Fibroblast of the aortic adventitia (primary cell): ENCODE measurements around the gene GP1BA. TPM values are rescaled to one million over a fixed set of nuclear protein-coding genes. Genes with fewer than 3 reads are reported as not detected.

Experiments
- DNase-seq: peaks from one replicate; pipeline ENCODE4 v3.0.0-alpha.2; 2010; ENCODE audit warnings: low read depth
- H3K4me3 ChIP-seq: 2 replicates; pipeline ENCODE4 v1.5.1; 2011; ENCODE audit warnings: low read depth, mild to moderate bottlenecking, control low read depth, low read length, moderate library complexity
- CTCF ChIP-seq: IDR thresholded peaks from 2 replicates; pipeline ENCODE4 v1.5.1; 2011; ENCODE audit warnings: mild to moderate bottlenecking, low read length, control low read depth, inconsistent platforms; ENCODE audit not compliant: insufficient read depth
- small RNA-seq: library from RNA; depleted of rRNA; stranded (forward); fragments of <200 nt; gene quantifications from one replicate; pipeline ENCODE3, GENCODE V24; 2012
- total RNA-seq: library from RNA; depleted of rRNA; stranded (reverse); fragments of >200 nt; gene quantifications from 2 replicates; pipeline ENCODE4 v1.2.3, GENCODE V29; 2012; ENCODE audit warnings: low replicate concordance

Gene GP1BA
- total RNA-seq, 1 donor, result not detected

DNA sequence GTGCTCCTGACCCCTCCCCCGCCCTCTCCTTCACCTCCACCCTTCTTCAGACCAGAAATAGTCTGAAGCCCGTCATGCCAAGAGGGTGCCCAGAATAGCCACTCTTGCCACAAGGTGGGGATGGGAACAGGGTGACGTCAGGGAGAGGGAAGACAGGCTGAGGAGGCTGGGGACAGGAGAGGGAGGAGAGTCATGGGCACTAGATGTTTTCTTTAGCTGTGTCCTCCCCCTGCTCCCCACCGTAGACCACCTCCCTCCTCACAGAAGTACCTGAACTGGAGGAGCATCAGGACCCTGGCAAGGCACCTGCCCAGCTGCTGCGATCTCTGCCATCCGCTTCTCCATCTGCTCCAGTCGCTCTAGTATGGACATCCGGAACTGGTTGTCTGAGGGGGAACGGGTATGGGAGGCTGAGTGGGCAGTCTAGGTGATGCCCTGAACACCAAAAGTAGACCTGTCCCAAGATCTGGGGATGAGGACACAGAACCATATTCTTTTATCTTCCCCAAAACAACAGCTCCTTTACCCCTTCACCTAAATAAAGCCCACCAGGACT is 42.1 kb downstream of the GP1BA start:
- H3K4me3 ChIP-seq, result no peak overlapping the region
- DNase-seq, result no peak
- no peak for TF ChIP-seq CTCF

DNA sequence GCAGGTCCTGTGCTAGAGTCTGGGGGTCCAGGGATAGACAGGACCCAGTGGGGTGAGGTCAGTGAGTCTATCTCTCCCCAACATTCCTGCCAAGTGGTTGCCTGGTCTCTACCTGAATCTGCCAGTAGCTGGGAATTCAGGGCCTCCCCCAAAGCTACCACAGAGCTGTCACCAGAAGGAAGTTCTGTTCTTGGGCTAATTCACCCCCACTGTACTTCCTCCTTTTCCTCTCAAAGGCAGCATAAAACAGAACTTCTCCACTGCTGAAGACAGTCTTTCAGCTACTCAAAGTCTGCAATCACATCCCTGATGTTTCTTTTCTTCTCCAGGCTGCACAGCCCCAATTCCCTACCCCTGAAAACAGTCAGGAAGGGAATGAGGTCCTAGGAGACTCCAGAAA is 46.6 kb downstream of the GP1BA start:
- no peak for TF ChIP-seq CTCF
- H3K4me3 ChIP-seq, result no peak overlapping the region
- DNase-seq, result no peak

DNA sequence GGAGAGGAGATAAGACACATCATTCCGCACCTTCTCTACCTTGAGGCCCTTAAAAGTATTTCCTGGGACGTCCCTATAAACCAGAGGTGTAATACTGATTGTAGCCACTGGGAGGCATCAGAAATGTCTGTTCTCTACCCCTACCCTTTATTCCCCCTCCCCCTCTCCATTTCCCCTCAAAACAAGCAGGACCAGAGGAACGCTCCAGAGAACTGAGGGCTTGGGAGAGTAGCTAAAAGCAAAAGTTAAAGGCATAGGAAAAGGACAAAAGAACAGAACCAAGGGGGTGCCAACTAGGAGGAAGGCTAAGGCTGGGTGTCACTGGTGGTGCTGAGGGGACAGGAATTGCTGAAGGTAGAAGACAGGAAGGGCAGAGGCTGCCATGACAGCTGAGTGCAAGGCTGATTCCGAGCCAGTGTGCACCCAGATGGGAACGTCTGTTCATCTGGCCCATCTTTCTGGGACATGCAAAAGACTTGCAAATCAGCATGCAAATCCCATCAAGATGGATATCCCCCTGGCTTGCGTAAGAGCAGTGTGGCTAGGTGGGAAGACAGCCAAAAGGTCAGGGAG is 48.7 kb downstream of the GP1BA start:
- H3K4me3 ChIP-seq, result no peak overlapping the region
- TF ChIP-seq CTCF, result peak; percentile 72
- peak; percentile 62 for DNase-seq

DNA sequence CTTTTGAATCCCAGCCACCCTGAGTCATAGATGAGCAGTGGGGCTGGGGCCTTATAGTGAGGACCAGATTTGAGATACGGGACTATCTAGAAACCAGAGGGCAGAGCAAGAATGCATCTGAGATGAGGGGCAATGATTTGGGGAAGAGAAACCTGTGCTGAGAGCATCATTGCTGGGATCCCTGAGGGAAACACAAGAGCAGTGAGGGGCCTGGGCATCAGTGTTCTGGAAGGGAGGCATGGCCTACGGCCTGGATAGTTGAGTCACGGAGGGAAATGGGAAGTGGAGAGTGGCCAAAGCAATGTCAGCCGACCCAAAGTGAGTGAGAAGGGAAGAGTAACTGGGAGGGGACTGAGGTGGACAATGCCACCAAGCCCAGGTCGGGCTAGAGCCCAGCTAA is 50.2 kb downstream of the GP1BA start:
- no peak overlapping the region for H3K4me3 ChIP-seq
- TF ChIP-seq CTCF, result no peak
- no peak for DNase-seq

Small RNA genes lying within 50 kb of the gene (small RNA-seq; reads per million reads assigned to genes)
- gene MIR6864 (not detected), gene MIR6865 (not detected)

Other genes starting within 250 kb of the GP1BA start
- 31.7 and 35.1 TPM in 2 replicates for gene PELP1, start 228.1 kb upstream of the GP1BA start, total RNA-seq
- gene ARRB2, start 221.6 kb upstream of the GP1BA start, total RNA-seq, result 8.9 and 13.3 TPM in 2 replicates
- gene MED11, start 200.8 kb upstream of the GP1BA start, total RNA-seq, result 12.4 and 14.1 TPM in 2 replicates
- 0.18 TPM in 1 of 2 replicates, not detected in the other for gene ZMYND15, start 192.4 kb upstream of the GP1BA start, total RNA-seq
- gene CXCL16, start 192.3 kb upstream of the GP1BA start, total RNA-seq, result 2.6 TPM in 2 replicates
- not detected in 2 replicates for gene TM4SF5, start 160.4 kb upstream of the GP1BA start, total RNA-seq
- 0.27 and 4.9 TPM in 2 replicates for gene VMO1, start 145.9 kb upstream of the GP1BA start, total RNA-seq
- not detected in 2 replicates for gene GLTPD2, start 143.3 kb upstream of the GP1BA start, total RNA-seq
- 97.2 and 134 TPM in 2 replicates for gene PSMB6, start 136.1 kb upstream of the GP1BA start, total RNA-seq
- gene PLD2, start 125.1 kb upstream of the GP1BA start, total RNA-seq, result 14.4 and 18.4 TPM in 2 replicates
- gene MINK1, start 98.9 kb upstream of the GP1BA start, total RNA-seq, result 38.4 and 48.5 TPM in 2 replicates
- gene C17orf107, start 32.7 kb upstream of the GP1BA start, total RNA-seq, result 3.8 and 4.5 TPM in 2 replicates
- gene CHRNE, start 29.2 kb upstream of the GP1BA start, total RNA-seq, result 0.33 and 4.9 TPM in 2 replicates
- 28.3 and 49.9 TPM in 2 replicates for gene SLC25A11, start 7.8 kb downstream of the GP1BA start, total RNA-seq
- gene RNF167, start 8.0 kb downstream of the GP1BA start, total RNA-seq, result 17.2 and 26.4 TPM in 2 replicates
- gene PFN1, start 16.3 kb downstream of the GP1BA start, total RNA-seq, result 507 and 514 TPM in 2 replicates
- 2.8 and 4.7 TPM in 2 replicates for gene ENO3, start 18.8 kb downstream of the GP1BA start, total RNA-seq
- 29.2 and 59.5 TPM in 2 replicates for gene SPAG7, start 35.5 kb downstream of the GP1BA start, total RNA-seq
- gene CAMTA2, start 55.4 kb downstream of the GP1BA start, total RNA-seq, result 12.1 and 21.1 TPM in 2 replicates
- gene INCA1, start 65.2 kb downstream of the GP1BA start, total RNA-seq, result 0.36 TPM in 1 of 2 replicates, not detected in the other
- gene KIF1C, start 65.7 kb downstream of the GP1BA start, total RNA-seq, result 59.5 and 142 TPM in 2 replicates
- 0.09 and 0.25 TPM in 2 replicates for gene SLC52A1, start 103.1 kb downstream of the GP1BA start, total RNA-seq
- gene ZFP3, start 146.2 kb downstream of the GP1BA start, total RNA-seq, result 0.74 and 1.4 TPM in 2 replicates
- gene ZNF232, start 179.6 kb downstream of the GP1BA start, total RNA-seq, result 4.5 and 6.4 TPM in 2 replicates
- not detected in 2 replicates for gene USP6, start 183.8 kb downstream of the GP1BA start, total RNA-seq